OCI-LY7 (cell line): ENCODE measurements around the gene FERMT3.

Experiments
- EZH2phosphoT487 ChIP-seq: fragments of 200-600 bp; sonication (generic); IDR thresholded peaks from 2 replicates; pipeline ENCODE4 v1.6.1; 2018; ENCODE audit warnings: low read depth, borderline replicate concordance, mild to moderate bottlenecking, mixed run types, antibody characterized with exemption, low read length, moderate library complexity, mixed read lengths
- TF ChIP-seq, protein P1 (sequence below): fragments of 200-600 bp; sonication (generic); conservative IDR thresholded peaks from 2 replicates; pipeline ENCODE4 v1.5.1; 2014; ENCODE audit warnings: mild to moderate bottlenecking, antibody characterized with exemption, low read length, moderate library complexity, mixed read lengths

DNA sequence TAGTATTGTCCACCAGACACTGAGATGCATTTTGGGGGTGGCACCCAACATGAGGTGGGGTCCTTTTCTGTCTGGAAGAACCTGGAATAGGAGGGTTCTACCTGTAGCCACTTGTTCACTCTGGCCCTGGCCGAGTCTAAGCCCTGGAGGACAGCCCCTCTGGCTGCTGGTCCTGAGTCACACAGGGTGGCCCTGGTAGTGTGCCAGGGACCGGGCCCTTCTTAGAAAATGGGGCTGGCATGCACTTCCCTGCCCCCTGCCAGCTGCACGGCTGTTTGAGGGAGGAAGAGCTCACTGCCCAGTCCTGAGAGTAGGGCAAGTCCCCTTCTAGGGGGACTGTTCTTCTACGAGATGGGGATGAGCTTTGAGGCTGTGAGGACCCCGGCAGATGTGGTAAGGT, 47.0 kb downstream of the FERMT3 start:
- TF ChIP-seq, protein P1, sequence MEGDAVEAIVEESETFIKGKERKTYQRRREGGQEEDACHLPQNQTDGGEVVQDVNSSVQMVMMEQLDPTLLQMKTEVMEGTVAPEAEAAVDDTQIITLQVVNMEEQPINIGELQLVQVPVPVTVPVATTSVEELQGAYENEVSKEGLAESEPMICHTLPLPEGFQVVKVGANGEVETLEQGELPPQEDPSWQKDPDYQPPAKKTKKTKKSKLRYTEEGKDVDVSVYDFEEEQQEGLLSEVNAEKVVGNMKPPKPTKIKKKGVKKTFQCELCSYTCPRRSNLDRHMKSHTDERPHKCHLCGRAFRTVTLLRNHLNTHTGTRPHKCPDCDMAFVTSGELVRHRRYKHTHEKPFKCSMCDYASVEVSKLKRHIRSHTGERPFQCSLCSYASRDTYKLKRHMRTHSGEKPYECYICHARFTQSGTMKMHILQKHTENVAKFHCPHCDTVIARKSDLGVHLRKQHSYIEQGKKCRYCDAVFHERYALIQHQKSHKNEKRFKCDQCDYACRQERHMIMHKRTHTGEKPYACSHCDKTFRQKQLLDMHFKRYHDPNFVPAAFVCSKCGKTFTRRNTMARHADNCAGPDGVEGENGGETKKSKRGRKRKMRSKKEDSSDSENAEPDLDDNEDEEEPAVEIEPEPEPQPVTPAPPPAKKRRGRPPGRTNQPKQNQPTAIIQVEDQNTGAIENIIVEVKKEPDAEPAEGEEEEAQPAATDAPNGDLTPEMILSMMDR: no peak
- no peak for TF ChIP-seq EZH2phosphoT487
